Neural progenitor cell (in vitro differentiated cells): ENCODE measurements around the gene SCN1B. TPM values are rescaled to one million over a fixed set of nuclear protein-coding genes. Genes with fewer than 3 reads are reported as not detected.

Source experiments
- DNase-seq: peaks from one replicate; pipeline ENCODE4 v3.0.0-alpha.2; 2016; ENCODE audit warnings: low spot score
- H2AFZ ChIP-seq: fragments of 200-600 bp; sonication (generic); replicated peaks from 2 replicates; pipeline ENCODE4 v1.6.1; 2016; ENCODE audit warnings: antibody characterized with exemption
- H3F3A ChIP-seq: fragments of 200-600 bp; sonication (generic); 2 replicates; pipeline ENCODE4 v1.6.1; 2016; ENCODE audit warnings: antibody characterized with exemption, low read depth
- H3K27ac ChIP-seq: fragments of 200-600 bp; sonication (generic); 2 replicates; pipeline ENCODE4 v1.5.1; 2016; ENCODE audit warnings: mild to moderate bottlenecking
- H3K27me3 ChIP-seq: fragments of 200-600 bp; sonication (generic); 2 replicates; pipeline ENCODE4 v1.6.1; 2016; ENCODE audit warnings: mild to moderate bottlenecking, moderate library complexity
- H3K36me3 ChIP-seq: fragments of 200-600 bp; sonication (generic); 2 replicates; pipeline ENCODE4 v1.5.1; 2016
- H3K4me1 ChIP-seq: fragments of 200-600 bp; sonication (generic); 2 replicates; pipeline ENCODE4 v1.6.1; 2016; ENCODE audit warnings: mixed run types
- H3K4me2 ChIP-seq: fragments of 200-600 bp; sonication (generic); 2 replicates; pipeline ENCODE4 v1.6.1; 2016
- H3K4me3 ChIP-seq: fragments of 200-600 bp; sonication (generic); 2 replicates; pipeline ENCODE4 v1.5.1; 2016
- H3K79me2 ChIP-seq: fragments of 200-600 bp; sonication (generic); 2 replicates; pipeline ENCODE4 v1.6.1; 2016; ENCODE audit warnings: low read depth
- H3K9ac ChIP-seq: fragments of 200-600 bp; sonication (generic); 2 replicates; pipeline ENCODE4 v1.6.1; 2016
- H3K9me3 ChIP-seq: fragments of 200-600 bp; sonication (generic); 2 replicates; pipeline ENCODE4 v1.5.1; 2016; ENCODE audit warnings: low read depth
- H4K20me1 ChIP-seq: fragments of 200-600 bp; sonication (generic); 2 replicates; pipeline ENCODE4 v1.6.1; 2016; ENCODE audit warnings: low read depth
- H3K27ac Mint-ChIP-seq: 3 replicates; pipeline ENCODE4 v1.8.0; 2021; ENCODE audit warnings: mixed read lengths
- H3K27me3 Mint-ChIP-seq: 2 replicates; pipeline ENCODE4 v1.8.0; 2022; ENCODE audit warnings: low read depth, mild to moderate bottlenecking, inconsistent platforms, moderate library complexity, mixed read lengths; ENCODE audit not compliant: insufficient read depth
- H3K36me3 Mint-ChIP-seq: 3 replicates; pipeline ENCODE4 v1.8.0; 2021; ENCODE audit warnings: mixed read lengths
- H3K4me1 Mint-ChIP-seq: 3 replicates; pipeline ENCODE4 v1.8.0; 2021; ENCODE audit warnings: mixed read lengths
- H3K4me3 Mint-ChIP-seq: 3 replicates; pipeline ENCODE4 v1.8.0; 2021; ENCODE audit warnings: mild to moderate bottlenecking, moderate library complexity, mixed read lengths
- H3K9me3 Mint-ChIP-seq: 3 replicates; pipeline ENCODE4 v1.8.0; 2020; ENCODE audit warnings: mixed read lengths
- EZH2 ChIP-seq: fragments of 200-600 bp; sonication (generic); IDR thresholded peaks from 2 replicates; pipeline ENCODE4 v1.6.1; 2017; ENCODE audit warnings: antibody characterized with exemption, mild to moderate bottlenecking, moderate library complexity
- EZH2phosphoT487 ChIP-seq: fragments of 200-600 bp; sonication (generic); IDR thresholded peaks from 2 replicates; pipeline ENCODE4 v1.6.1; 2017; ENCODE audit warnings: antibody characterized with exemption
- total RNA-seq: library from RNA; depleted of rRNA; stranded (reverse); fragments of >200 nt; gene quantifications from 2 replicates; pipeline ENCODE4 v1.2.3, GENCODE V29; 2015; ENCODE audit warnings: low replicate concordance
- TF ChIP-seq, protein P1 (sequence below): fragments of 200-600 bp; sonication (generic); IDR thresholded peaks from 2 replicates; pipeline ENCODE4 v1.5.1; 2017; ENCODE audit warnings: antibody characterized with exemption, mild to moderate bottlenecking

SCN1B gene
- total RNA-seq, 1 donor from 2014 or later: 2.2 TPM

DNA sequence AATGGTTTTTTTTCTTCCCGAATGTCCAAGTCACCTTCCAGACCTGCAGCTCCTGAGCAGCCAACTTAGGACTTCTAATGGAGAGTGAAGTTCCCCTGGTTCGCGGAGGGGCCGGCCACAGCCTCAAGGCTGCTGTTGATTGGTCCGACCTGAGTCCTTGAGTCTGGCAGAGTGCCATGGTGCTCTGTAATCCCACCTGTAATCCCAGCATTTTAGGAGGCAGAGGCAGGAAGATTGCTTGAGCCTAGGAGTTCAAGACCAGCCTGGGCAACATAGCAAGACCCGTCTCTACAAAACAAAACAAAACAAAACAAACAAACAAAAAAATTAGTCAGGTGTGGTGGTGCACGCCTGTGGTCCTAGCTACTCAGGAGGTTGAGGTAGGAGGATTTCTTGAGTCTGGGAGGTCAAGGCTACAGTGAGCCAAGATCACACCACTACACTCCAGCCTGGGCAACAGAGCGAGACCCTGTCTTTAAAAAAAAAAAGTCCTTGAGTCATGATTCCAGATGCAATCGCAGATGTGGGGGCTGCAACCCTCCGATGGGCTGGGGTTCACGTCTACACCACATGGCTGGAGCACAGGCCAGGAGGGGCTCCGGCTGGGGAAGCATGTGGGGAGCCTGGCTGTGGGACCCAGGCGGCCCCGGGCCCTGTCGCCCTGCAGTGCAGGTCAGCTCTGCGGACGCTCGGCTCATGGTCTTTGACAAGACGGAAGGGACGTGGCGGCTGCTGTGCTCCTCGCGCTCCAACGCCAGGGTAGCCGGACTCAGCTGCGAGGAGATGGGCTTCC lies 28.9 kb downstream of the SCN1B start:
- TF ChIP-seq EZH2phosphoT487 (no peak), EZH2 (no peak)
- TF ChIP-seq, protein P1, sequence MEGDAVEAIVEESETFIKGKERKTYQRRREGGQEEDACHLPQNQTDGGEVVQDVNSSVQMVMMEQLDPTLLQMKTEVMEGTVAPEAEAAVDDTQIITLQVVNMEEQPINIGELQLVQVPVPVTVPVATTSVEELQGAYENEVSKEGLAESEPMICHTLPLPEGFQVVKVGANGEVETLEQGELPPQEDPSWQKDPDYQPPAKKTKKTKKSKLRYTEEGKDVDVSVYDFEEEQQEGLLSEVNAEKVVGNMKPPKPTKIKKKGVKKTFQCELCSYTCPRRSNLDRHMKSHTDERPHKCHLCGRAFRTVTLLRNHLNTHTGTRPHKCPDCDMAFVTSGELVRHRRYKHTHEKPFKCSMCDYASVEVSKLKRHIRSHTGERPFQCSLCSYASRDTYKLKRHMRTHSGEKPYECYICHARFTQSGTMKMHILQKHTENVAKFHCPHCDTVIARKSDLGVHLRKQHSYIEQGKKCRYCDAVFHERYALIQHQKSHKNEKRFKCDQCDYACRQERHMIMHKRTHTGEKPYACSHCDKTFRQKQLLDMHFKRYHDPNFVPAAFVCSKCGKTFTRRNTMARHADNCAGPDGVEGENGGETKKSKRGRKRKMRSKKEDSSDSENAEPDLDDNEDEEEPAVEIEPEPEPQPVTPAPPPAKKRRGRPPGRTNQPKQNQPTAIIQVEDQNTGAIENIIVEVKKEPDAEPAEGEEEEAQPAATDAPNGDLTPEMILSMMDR: no peak
- H3K4me1 ChIP-seq: peaks cover 6% of the 10 kb centered on the region
- Mint-ChIP-seq H3K36me3 (no peaks in the 10 kb centered on the region), H3K27me3 (peaks cover 9% of the 10 kb centered on the region), H3K9me3 (no peaks in the 10 kb centered on the region), H3K4me1 (peaks cover 5% of the 10 kb centered on the region), H3K27ac (no peak overlapping the region), H3K4me3 (no peak overlapping the region)
- DNase-seq: no peak
- no peaks in the 10 kb centered on the region for H3K79me2 ChIP-seq
- H3F3A ChIP-seq: peaks cover 9% of the 10 kb centered on the region
- no peak overlapping the region for H3K4me3 ChIP-seq
- H3K27me3 ChIP-seq: peaks cover 14% of the 10 kb centered on the region
- H3K9me3 ChIP-seq: no peaks in the 10 kb centered on the region
- no peak overlapping the region for H3K4me2 ChIP-seq
- no peaks in the 10 kb centered on the region for H3K36me3 ChIP-seq
- H3K9ac ChIP-seq: no peak overlapping the region
- no peaks in the 10 kb centered on the region for H4K20me1 ChIP-seq
- H2AFZ ChIP-seq: no peak overlapping the region
- H3K27ac ChIP-seq: no peak overlapping the region

GRCh38 chr19:35059799-35060091 lies 29.5 kb downstream of the SCN1B start:
- H3K27me3 ChIP-seq: peaks cover 17% of the 10 kb centered on the region
- no peak overlapping the region for H3K27ac Mint-ChIP-seq
- no peak overlapping the region for H3K4me3 ChIP-seq
- peaks cover 9% of the 10 kb centered on the region for H3K27me3 Mint-ChIP-seq
- peaks cover 5% of the 10 kb centered on the region for H3K4me1 Mint-ChIP-seq
- H3K9me3 ChIP-seq: no peaks in the 10 kb centered on the region
- H3K4me2 ChIP-seq: no peak overlapping the region
- no peak overlapping the region for H3K4me3 Mint-ChIP-seq
- H3K9me3 Mint-ChIP-seq: no peaks in the 10 kb centered on the region
- no peaks in the 10 kb centered on the region for H4K20me1 ChIP-seq
- no peak overlapping the region for H3K27ac ChIP-seq
- H3K4me1 ChIP-seq: peaks cover 6% of the 10 kb centered on the region
- H3K36me3 Mint-ChIP-seq: no peaks in the 10 kb centered on the region
- H3K9ac ChIP-seq: no peak overlapping the region
- peaks cover 9% of the 10 kb centered on the region for H3F3A ChIP-seq
- DNase-seq: no peak
- H2AFZ ChIP-seq: no peak overlapping the region
- H3K36me3 ChIP-seq: no peaks in the 10 kb centered on the region
- no peaks in the 10 kb centered on the region for H3K79me2 ChIP-seq
- TF ChIP-seq EZH2: no peak
- TF ChIP-seq, protein P1: no peak
- TF ChIP-seq EZH2phosphoT487: no peak

- H3K27ac Mint-ChIP-seq: no peak overlapping the region
- Histone ChIP-seq H3K27me3 (peaks cover 17% of the 10 kb centered on the region), H4K20me1 (no peaks in the 10 kb centered on the region), H3K79me2 (no peaks in the 10 kb centered on the region), H3K4me1 (peaks cover 6% of the 10 kb centered on the region), H3K36me3 (no peaks in the 10 kb centered on the region), H3K4me3 (no peak overlapping the region), H3K27ac (no peak overlapping the region), H3K9me3 (no peaks in the 10 kb centered on the region), H3K4me2 (no peak overlapping the region), H3F3A (peaks cover 9% of the 10 kb centered on the region), H2AFZ (no peak overlapping the region), H3K9ac (no peak overlapping the region)
- H3K4me1 Mint-ChIP-seq: peaks cover 5% of the 10 kb centered on the region
- H3K4me3 Mint-ChIP-seq: no peak overlapping the region
- no peaks in the 10 kb centered on the region for H3K36me3 Mint-ChIP-seq
- TF ChIP-seq, protein P1: no peak
- TF ChIP-seq EZH2phosphoT487 (no peak), EZH2 (no peak)
- no peaks in the 10 kb centered on the region for H3K9me3 Mint-ChIP-seq
- no peak for DNase-seq
- H3K27me3 Mint-ChIP-seq: peaks cover 9% of the 10 kb centered on the region
These were observed 30.0 kb downstream of the SCN1B start for GRCh38 chr19:35060160-35060855.
